HEK293 (cell line): ENCODE results near the gene UBA7.
"Not testable (repeated sequence)": the region's sequence is repeated elsewhere in the genome, so short reads cannot be mapped to it uniquely, and the experiment has no call there.

ENCODE experiments used
- CTCF ChIA-PET: fragments of 350-600 bp; formaldehyde crosslinking; extraction: SDS; loops from one replicate; lab custom pipeline; 2021; ENCODE audit warnings: antibody characterized with exemption; lab: Yijun Ruan, JAX
- POLR2A ChIA-PET: fragments of 300-600 bp; formaldehyde crosslinking; extraction: SDS; loops from one replicate; lab custom pipeline; 2020; ENCODE audit warnings: antibody characterized with exemption, inconsistent platforms; lab: Yijun Ruan, JAX
- H3K27ac ChIP-seq: fragments of 200-500 bp; sonication (Bioruptor generic); 2 replicates; pipeline ENCODE4 v1.5.1; 2014; ENCODE audit warnings: low read depth, low read length, control low read depth, inconsistent platforms; ENCODE audit errors: extremely low read depth
- H3K36me3 ChIP-seq, 2 experiments: fragments of 200-500 bp in 1 of 2; sonication (Bioruptor generic) in 1 of 2; 1 replicate in 1 of 2; 2 replicates in 1 of 2; pipeline ENCODE4 v1.5.1; 2014 to 2017; ENCODE audit warnings: inconsistent platforms in 2 of 2, low read length in 2 of 2; ENCODE audit not compliant: control insufficient read depth in 2 of 2, insufficient read depth in 1 of 2
- H3K4me1 ChIP-seq: fragments of 200-500 bp; sonication (Bioruptor generic); 2 replicates; pipeline ENCODE4 v1.5.1; 2014; ENCODE audit warnings: mild to moderate bottlenecking, low read length, inconsistent platforms; ENCODE audit not compliant: control insufficient read depth, insufficient read depth
- H3K4me3 ChIP-seq: 2 replicates; pipeline ENCODE4 v1.5.1; 2011; ENCODE audit warnings: low read depth, mild to moderate bottlenecking, control low read depth, low read length, moderate library complexity
- H3K9me3 ChIP-seq: fragments of 200-500 bp; sonication (Bioruptor generic); 2 replicates; pipeline ENCODE4 v1.5.1; 2014; ENCODE audit warnings: low read depth, low read length, inconsistent platforms; ENCODE audit not compliant: control insufficient read depth, insufficient read depth
- GLI4 ChIP-seq: fragments of 450-650 bp; formaldehyde crosslinking; IDR thresholded peaks from 2 replicates; pipeline ENCODE4 v1.5.1; 2016; ENCODE audit warnings: missing biosample characterization, missing genetic modification characterization
- IKZF3 ChIP-seq: fragments of 450-650 bp; IDR thresholded peaks from 2 replicates; pipeline ENCODE4 v1.5.0; 2018; ENCODE audit warnings: missing biosample characterization, mild to moderate bottlenecking, missing genetic modification characterization, moderate library complexity
- KLF9 ChIP-seq: fragments of 450-650 bp; formaldehyde crosslinking; IDR thresholded peaks from 2 replicates; pipeline ENCODE4 v1.5.1; 2016; ENCODE audit warnings: missing biosample characterization, missing genetic modification characterization, low read depth
- MYNN ChIP-seq: fragments of 450-650 bp; formaldehyde crosslinking; IDR thresholded peaks from 2 replicates; pipeline ENCODE4 v1.5.1; 2016; ENCODE audit warnings: missing biosample characterization, missing genetic modification characterization, borderline replicate concordance
- MZF1 ChIP-seq: fragments of 450-650 bp; formaldehyde crosslinking; IDR thresholded peaks from 2 replicates; pipeline ENCODE4 v1.5.1; 2017; ENCODE audit warnings: missing biosample characterization, missing genetic modification characterization, borderline replicate concordance
- TCF7L2 ChIP-seq: IDR thresholded peaks from 2 replicates; pipeline ENCODE4 v1.6.1; 2011; ENCODE audit warnings: low read depth, mild to moderate bottlenecking, inconsistent platforms, low read length, moderate library complexity, borderline replicate concordance
- TRIM28 ChIP-seq: IDR thresholded peaks from 2 replicates; pipeline ENCODE4 v1.6.1; 2011; ENCODE audit warnings: low read length, control low read depth, borderline replicate concordance
- WT1 ChIP-seq: fragments of 450-650 bp; formaldehyde crosslinking; IDR thresholded peaks from 2 replicates; pipeline ENCODE4 v1.5.1; 2016; ENCODE audit warnings: missing biosample characterization, missing genetic modification characterization
- ZBTB17 ChIP-seq: fragments of 450-650 bp; formaldehyde crosslinking; IDR thresholded peaks from 2 replicates; pipeline ENCODE4 v1.5.1; 2016; ENCODE audit warnings: missing biosample characterization, missing genetic modification characterization
- ZNF114 ChIP-seq: fragments of 450-650 bp; formaldehyde crosslinking; IDR thresholded peaks from 2 replicates; pipeline ENCODE4 v1.5.0; 2017; ENCODE audit warnings: missing biosample characterization, missing genetic modification characterization
- ZNF426 ChIP-seq: fragments of 450-650 bp; formaldehyde crosslinking; IDR thresholded peaks from 2 replicates; pipeline ENCODE4 v1.5.1; 2017; ENCODE audit warnings: missing biosample characterization, missing genetic modification characterization, mild to moderate bottlenecking, inconsistent platforms, moderate library complexity
- ZNF530 ChIP-seq: fragments of 450-650 bp; formaldehyde crosslinking; IDR thresholded peaks from 2 replicates; pipeline ENCODE4 v1.5.1; 2016; ENCODE audit warnings: low read depth, missing biosample characterization, missing genetic modification characterization
- ZNF555 ChIP-seq: fragments of 450-650 bp; formaldehyde crosslinking; conservative IDR thresholded peaks from 2 replicates; pipeline ENCODE4 v1.5.1; 2017; ENCODE audit warnings: missing biosample characterization, mild to moderate bottlenecking, missing genetic modification characterization, inconsistent platforms
- ZNF560 ChIP-seq: fragments of 450-650 bp; formaldehyde crosslinking; IDR thresholded peaks from 2 replicates; pipeline ENCODE4 v1.5.1; 2017; ENCODE audit warnings: missing biosample characterization, missing genetic modification characterization, borderline replicate concordance
- ZNF626 ChIP-seq: fragments of 450-650 bp; sonication (Bioruptor Pico); formaldehyde crosslinking; IDR thresholded peaks from 2 replicates; pipeline ENCODE4 v1.5.1; 2018; ENCODE audit warnings: missing biosample characterization, missing genetic modification characterization, inconsistent platforms
- ZNF658 ChIP-seq: fragments of 450-650 bp; formaldehyde crosslinking; IDR thresholded peaks from 2 replicates; pipeline ENCODE4; 2016; ENCODE audit warnings: missing biosample characterization, missing genetic modification characterization
- ZNF792 ChIP-seq: fragments of 450-650 bp; formaldehyde crosslinking; IDR thresholded peaks from 2 replicates; pipeline ENCODE4 v1.5.1; 2016; ENCODE audit warnings: missing biosample characterization, missing genetic modification characterization
- TF ChIP-seq, protein P1 (sequence below): fragments of 450-650 bp; formaldehyde crosslinking; IDR thresholded peaks from 2 replicates; pipeline ENCODE4 v1.5.1; 2016; ENCODE audit warnings: missing biosample characterization, missing genetic modification characterization, low read depth
- TF ChIP-seq, protein P2 (sequence below): fragments of 450-650 bp; formaldehyde crosslinking; IDR thresholded peaks from 2 replicates; pipeline ENCODE4 v1.5.1; 2017; ENCODE audit warnings: missing biosample characterization, missing genetic modification characterization
- TF ChIP-seq, protein P3 (sequence below): sonication (generic); formaldehyde crosslinking; IDR thresholded peaks from 2 replicates; pipeline ENCODE4 v1.8.1; 2022; ENCODE audit warnings: mild to moderate bottlenecking, moderate library complexity, missing genetic modification reagents
- TF ChIP-seq, protein P4 (sequence below): fragments of 450-650 bp; formaldehyde crosslinking; IDR thresholded peaks from 2 replicates; pipeline ENCODE4 v1.5.1; 2016; ENCODE audit warnings: missing biosample characterization, missing genetic modification characterization

The UBA7 gene

DNA sequence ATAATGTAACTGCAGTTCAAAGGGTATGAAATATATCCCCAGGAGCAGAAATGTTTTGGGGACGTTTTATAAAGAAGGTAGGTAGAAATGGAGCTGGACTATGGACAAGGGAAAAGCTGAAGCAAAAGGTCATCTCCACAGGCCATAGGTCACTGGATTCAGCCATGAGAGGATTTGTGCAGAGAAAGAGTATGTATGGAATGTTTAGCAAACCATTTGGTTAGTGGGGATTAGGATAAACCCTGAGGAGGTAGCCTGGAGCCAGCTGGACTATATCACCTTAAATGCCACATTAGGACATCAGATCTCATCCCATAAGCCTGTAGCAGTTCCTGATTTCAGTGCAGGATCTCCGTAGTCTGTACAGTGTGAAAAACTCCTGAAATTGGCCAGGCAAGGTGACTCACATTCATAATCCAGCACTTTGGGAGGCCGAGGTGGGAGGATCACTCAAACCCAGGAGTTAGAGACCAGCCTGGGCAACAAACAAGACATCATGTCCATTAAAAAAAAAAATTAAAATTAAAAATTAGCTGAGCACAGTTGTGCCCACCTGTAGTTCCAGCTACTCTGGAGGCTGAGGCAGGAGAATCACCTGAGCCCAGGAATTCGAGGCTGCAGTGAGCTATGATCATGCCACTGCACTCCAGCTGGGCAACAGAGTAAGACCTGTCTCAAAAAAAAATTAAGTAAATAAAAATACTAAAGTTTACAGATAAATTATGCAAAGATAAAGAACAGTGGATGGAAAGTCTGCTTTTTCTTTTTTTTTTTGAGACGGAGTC is 32.1 kb downstream of the UBA7 start (continued):
- no peak for TF ChIP-seq WT1 (tag by site-specific recombination)
- no peak for TF ChIP-seq ZNF792 (tag by site-specific recombination)
- TF ChIP-seq, protein P1, sequence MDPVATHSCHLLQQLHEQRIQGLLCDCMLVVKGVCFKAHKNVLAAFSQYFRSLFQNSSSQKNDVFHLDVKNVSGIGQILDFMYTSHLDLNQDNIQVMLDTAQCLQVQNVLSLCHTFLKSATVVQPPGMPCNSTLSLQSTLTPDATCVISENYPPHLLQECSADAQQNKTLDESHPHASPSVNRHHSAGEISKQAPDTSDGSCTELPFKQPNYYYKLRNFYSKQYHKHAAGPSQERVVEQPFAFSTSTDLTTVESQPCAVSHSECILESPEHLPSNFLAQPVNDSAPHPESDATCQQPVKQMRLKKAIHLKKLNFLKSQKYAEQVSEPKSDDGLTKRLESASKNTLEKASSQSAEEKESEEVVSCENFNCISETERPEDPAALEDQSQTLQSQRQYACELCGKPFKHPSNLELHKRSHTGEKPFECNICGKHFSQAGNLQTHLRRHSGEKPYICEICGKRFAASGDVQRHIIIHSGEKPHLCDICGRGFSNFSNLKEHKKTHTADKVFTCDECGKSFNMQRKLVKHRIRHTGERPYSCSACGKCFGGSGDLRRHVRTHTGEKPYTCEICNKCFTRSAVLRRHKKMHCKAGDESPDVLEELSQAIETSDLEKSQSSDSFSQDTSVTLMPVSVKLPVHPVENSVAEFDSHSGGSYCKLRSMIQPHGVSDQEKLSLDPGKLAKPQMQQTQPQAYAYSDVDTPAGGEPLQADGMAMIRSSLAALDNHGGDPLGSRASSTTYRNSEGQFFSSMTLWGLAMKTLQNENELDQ (tag by site-specific recombination), result no peak
- TF ChIP-seq ZNF560 (tag by site-specific recombination), result no peak
- no peak for TF ChIP-seq MYNN (tag by site-specific recombination)
- TF ChIP-seq ZNF426 (tag by site-specific recombination), result no peak
- TF ChIP-seq, protein P2, sequence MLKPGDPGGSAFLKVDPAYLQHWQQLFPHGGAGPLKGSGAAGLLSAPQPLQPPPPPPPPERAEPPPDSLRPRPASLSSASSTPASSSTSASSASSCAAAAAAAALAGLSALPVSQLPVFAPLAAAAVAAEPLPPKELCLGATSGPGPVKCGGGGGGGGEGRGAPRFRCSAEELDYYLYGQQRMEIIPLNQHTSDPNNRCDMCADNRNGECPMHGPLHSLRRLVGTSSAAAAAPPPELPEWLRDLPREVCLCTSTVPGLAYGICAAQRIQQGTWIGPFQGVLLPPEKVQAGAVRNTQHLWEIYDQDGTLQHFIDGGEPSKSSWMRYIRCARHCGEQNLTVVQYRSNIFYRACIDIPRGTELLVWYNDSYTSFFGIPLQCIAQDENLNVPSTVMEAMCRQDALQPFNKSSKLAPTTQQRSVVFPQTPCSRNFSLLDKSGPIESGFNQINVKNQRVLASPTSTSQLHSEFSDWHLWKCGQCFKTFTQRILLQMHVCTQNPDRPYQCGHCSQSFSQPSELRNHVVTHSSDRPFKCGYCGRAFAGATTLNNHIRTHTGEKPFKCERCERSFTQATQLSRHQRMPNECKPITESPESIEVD (tag by site-specific recombination), result no peak
- no peak for TF ChIP-seq ZNF555 (tag by site-specific recombination)
- no peak for TF ChIP-seq TRIM28
- TF ChIP-seq IKZF3, result no peak
- TF ChIP-seq ZNF114 (tag by site-specific recombination), result no peak

DNA sequence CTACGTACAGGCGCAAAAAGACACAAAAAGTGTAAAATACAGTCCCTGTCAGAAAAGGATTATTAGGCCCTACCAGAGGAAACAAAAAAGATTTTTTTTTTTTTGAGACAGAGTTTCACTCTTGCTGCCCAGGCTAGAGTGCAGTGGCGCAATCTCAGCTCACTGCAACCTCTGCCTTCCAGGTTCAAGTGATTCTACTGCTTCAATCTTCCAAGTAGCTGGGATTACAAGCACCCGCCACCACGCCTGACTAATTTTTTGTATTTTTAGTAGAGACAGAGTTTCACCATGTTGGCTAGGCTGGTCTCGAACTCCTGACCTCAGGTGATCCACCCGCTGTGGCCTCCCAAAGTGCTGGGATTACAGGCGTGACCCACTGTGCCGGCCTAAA is 32.8 kb downstream of the UBA7 start:
- CTCF ChIA-PET, H3K27ac ChIP-seq, H3K9me3 ChIP-seq, H3K4me1 ChIP-seq, POLR2A ChIA-PET, H3K4me3 ChIP-seq: not testable (repeated sequence)
- peaks cover 0 to 52% of the 10 kb centered on the region in 2 experiments; a peak in 2 of 3 replicates for H3K36me3 ChIP-seq

DNA sequence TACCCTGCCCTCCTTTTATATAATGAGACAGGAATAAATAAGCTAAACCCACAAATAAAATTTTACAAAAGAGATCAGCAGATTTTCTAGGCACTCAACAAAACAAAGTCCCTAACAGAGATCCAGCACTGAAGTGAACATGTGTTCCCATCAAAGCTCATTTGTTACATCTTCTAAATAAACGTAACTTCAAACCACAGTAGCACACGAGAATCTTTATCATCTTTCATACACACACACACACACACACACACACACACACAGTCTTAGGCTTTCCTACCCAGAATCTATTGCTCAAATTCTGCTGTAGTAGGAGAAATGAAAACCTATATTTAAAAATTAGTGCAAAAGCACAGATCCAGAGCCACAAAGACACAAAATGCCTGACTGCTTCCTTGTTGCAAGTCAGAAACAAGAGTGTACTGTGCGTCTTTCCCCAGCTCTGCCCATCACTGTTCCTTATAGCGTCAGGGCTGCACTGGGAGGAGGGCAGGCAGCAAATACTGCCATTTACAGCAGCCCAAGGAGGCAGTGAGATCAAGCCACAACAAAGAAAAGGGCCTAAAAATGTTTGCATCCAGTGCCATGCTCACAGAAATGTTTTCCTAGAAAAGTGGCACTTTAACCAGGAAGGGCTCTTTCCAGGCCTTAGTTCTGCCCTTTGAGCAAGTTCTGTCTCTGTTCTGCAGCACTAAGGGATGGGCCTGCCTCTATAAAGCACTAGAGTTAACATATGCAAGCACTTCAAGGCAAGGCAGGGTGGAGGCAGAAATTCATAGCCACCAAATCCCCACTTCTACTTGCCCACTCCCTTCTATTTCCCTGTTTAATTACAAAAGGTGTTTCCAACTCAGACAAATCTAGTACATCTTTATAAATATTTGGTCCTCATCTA is 33.4 kb downstream of the UBA7 start:
- Histone ChIP-seq H3K36me3 (peaks cover 0 to 57% of the 10 kb centered on the region in 2 experiments; a peak in 2 of 3 replicates), H3K4me3 (no peak overlapping the region), H3K9me3 (no peaks in the 10 kb centered on the region), H3K27ac (no peak overlapping the region), H3K4me1 (no peaks in the 10 kb centered on the region)
- ChIA-PET CTCF (interaction anchor here (0.6 kb wide), 1 partner anchor 79 kb away, joined by 3 read pairs; no protein-coding TSS in a partner anchor), POLR2A (no interaction called here)
- TF ChIP-seq TCF7L2 (no peak), KLF9 (no peak), ZNF658 (tag by site-specific recombination) (no peak), ZNF626 (tag by site-specific recombination) (no peak), GLI4 (no peak), ZBTB17 (tag by site-specific recombination) (0 out of 2 replicates have a peak, but pooled peaks have one; percentile 14), MZF1 (tag by site-specific recombination) (0 out of 2 replicates have a peak, but pooled peaks have one; percentile 34), ZNF530 (tag by site-specific recombination) (no peak)
- TF ChIP-seq, protein P3, sequence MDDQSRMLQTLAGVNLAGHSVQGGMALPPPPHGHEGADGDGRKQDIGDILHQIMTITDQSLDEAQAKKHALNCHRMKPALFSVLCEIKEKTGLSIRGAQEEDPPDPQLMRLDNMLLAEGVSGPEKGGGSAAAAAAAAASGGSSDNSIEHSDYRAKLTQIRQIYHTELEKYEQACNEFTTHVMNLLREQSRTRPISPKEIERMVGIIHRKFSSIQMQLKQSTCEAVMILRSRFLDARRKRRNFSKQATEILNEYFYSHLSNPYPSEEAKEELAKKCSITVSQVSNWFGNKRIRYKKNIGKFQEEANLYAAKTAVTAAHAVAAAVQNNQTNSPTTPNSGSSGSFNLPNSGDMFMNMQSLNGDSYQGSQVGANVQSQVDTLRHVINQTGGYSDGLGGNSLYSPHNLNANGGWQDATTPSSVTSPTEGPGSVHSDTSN (CRISPR knock-in tag), result no peak
- TF ChIP-seq, protein P1 (tag by site-specific recombination), result no peak
- TF ChIP-seq, protein P4, sequence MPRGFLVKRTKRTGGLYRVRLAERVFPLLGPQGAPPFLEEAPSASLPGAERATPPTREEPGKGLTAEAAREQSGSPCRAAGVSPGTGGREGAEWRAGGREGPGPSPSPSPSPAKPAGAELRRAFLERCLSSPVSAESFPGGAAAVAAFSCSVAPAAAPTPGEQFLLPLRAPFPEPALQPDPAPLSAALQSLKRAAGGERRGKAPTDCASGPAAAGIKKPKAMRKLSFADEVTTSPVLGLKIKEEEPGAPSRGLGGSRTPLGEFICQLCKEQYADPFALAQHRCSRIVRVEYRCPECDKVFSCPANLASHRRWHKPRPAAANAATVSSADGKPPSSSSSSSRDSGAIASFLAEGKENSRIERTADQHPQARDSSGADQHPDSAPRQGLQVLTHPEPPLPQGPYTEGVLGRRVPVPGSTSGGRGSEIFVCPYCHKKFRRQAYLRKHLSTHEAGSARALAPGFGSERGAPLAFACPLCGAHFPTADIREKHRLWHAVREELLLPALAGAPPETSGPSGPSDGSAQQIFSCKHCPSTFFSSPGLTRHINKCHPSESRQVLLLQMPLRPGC (tag by site-specific recombination), result no peak
